ENCODE results near the gene HJV.

HJV gene

GRCh38 chr1:145983960-145984830, 37.3 kb downstream of the HJV start:
- DNase-seq (ENCODE audit: extremely low read depth, low read depth) = no peak
- TF ChIP-seq CTCF (IDR thresholded peaks at IDR 0.05; ENCODE audit: low read depth, low read length, missing control alignments) = no peak
- no peak overlapping the region for H3K4me3 ChIP-seq (replicated peaks; ENCODE audit: low read depth, low read length)

- no peak for DNase-seq (ENCODE audit: extremely low read depth, low read depth)
- no peak for TF ChIP-seq CTCF (IDR thresholded peaks at IDR 0.05; ENCODE audit: low read depth, low read length, missing control alignments)
- H3K4me3 ChIP-seq (replicated peaks; ENCODE audit: low read depth, low read length) = no peak overlapping the region
These were observed 38.3 kb downstream of the HJV start for GRCh38 chr1:145983206-145983675.

GRCh38 chr1:145982010-145982723, 39.4 kb downstream of the HJV start:
- no peak for TF ChIP-seq CTCF (IDR thresholded peaks at IDR 0.05; ENCODE audit: low read depth, low read length, missing control alignments)
- DNase-seq (ENCODE audit: extremely low read depth, low read depth) = no peak
- H3K4me3 ChIP-seq (replicated peaks; ENCODE audit: low read depth, low read length) = no peak overlapping the region

- no peak overlapping the region for H3K4me3 ChIP-seq (replicated peaks; ENCODE audit: low read depth, low read length)
- DNase-seq (ENCODE audit: extremely low read depth, low read depth) = no peak
- TF ChIP-seq CTCF (IDR thresholded peaks at IDR 0.05; ENCODE audit: low read depth, low read length, missing control alignments) = no peak
These were observed 41.0 kb downstream of the HJV start for GRCh38 chr1:145980457-145980994.

GRCh38 chr1:145979746-145980456, 41.6 kb downstream of the HJV start:
- DNase-seq (ENCODE audit: extremely low read depth, low read depth) = no peak
- no peak overlapping the region for H3K4me3 ChIP-seq (replicated peaks; ENCODE audit: low read depth, low read length)
- no peak for TF ChIP-seq CTCF (IDR thresholded peaks at IDR 0.05; ENCODE audit: low read depth, low read length, missing control alignments)

Data from HFF-Myc (cell line).